ENCODE results near the gene C10orf90. TPM values are rescaled to one million over a fixed set of nuclear protein-coding genes. Genes with fewer than 3 reads are reported as not detected.

C10orf90 gene
- total and polyA plus RNA-seq, 7 donors, result 0.01 to 0.39 (median 0.07) TPM; not detected in 4

DNA sequence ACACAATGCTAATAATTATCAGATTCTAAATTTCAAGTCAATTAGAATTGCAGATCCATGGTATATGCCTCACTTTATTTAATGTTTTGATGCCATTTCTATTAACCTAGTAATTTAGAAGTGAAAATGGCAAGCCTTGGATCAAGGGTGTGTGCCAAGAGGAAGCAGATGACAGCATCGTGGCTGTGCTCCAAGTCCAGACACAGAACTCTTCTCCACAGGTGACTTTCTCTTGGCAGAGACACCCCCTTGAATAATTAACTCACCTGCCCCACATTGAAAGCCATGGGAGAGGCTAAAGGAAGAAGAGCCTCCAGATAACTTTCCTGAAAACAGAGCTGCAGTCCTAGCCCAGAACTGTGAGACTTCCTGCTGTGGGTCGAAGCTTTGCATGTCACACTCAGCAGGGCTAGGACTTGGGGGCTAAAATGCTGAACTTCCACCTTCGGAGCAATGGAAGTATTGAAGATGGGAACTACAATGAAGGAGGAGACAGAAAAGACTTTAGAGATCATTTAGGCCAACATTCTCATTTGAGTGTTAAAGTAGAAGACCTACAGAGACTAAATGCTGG, 996 bp upstream of the C10orf90 start:
- no peaks in the 10 kb centered on the region for H3K36me3 ChIP-seq (ENCODE audit: insufficient read depth in 1 of 2, low read depth in 1 of 2)
- no peak for ATAC-seq
- H3K9me3 ChIP-seq, result no peaks in the 10 kb centered on the region
- no peak overlapping the region for H3K27ac ChIP-seq
- TF ChIP-seq, protein P1, sequence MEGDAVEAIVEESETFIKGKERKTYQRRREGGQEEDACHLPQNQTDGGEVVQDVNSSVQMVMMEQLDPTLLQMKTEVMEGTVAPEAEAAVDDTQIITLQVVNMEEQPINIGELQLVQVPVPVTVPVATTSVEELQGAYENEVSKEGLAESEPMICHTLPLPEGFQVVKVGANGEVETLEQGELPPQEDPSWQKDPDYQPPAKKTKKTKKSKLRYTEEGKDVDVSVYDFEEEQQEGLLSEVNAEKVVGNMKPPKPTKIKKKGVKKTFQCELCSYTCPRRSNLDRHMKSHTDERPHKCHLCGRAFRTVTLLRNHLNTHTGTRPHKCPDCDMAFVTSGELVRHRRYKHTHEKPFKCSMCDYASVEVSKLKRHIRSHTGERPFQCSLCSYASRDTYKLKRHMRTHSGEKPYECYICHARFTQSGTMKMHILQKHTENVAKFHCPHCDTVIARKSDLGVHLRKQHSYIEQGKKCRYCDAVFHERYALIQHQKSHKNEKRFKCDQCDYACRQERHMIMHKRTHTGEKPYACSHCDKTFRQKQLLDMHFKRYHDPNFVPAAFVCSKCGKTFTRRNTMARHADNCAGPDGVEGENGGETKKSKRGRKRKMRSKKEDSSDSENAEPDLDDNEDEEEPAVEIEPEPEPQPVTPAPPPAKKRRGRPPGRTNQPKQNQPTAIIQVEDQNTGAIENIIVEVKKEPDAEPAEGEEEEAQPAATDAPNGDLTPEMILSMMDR (IDR thresholded peaks at IDR 0.05), result no peak
- H3K4me1 ChIP-seq, result no peaks in the 10 kb centered on the region
- 75 to 82% (median 77%) methylated on average over 3 of the region's 3 CpGs for WGBS, 3 donors
- no peak for DNase-seq
- no peaks in the 10 kb centered on the region for H3K27me3 ChIP-seq (ENCODE audit: insufficient read depth in 3 of 3, low read length in 2 of 3)
- intact Hi-C loops (cut with DNase I), result no loop called here
- H3K4me3 ChIP-seq, result no peak overlapping the region

DNA sequence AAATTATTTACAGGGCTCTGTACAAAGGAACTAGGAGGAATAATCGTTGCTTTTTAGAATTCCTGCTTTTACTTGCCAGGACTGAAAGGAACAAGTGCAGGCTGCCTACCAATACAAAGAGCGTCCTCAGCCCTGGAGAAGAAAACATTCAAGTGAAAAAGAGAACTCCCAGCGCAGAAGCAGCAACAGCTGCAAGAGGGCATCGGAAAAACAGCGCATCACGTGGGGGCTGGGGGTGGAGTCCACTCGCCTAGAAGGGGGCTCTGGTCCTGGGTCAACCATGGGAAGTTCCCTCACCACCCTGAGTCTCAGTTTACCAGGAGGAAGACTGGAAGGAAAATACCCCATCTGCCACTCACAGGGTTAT, 385 bp upstream of the C10orf90 start:
- intact Hi-C loops (cut with DNase I), result no loop called here
- no peaks in the 10 kb centered on the region for H3K9me3 ChIP-seq
- no peak for ATAC-seq
- DNase-seq, result no peak
- no peaks in the 10 kb centered on the region for H3K27me3 ChIP-seq (ENCODE audit: insufficient read depth in 3 of 3, low read length in 2 of 3)
- WGBS, 3 donors, result 11 to 24% (median 22%) methylated on average over 7 of the region's 7 CpGs
- H3K4me3 ChIP-seq, result no peak overlapping the region
- H3K27ac ChIP-seq, result no peak overlapping the region
- H3K36me3 ChIP-seq (ENCODE audit: insufficient read depth in 1 of 2, low read depth in 1 of 2), result no peaks in the 10 kb centered on the region
- no peaks in the 10 kb centered on the region for H3K4me1 ChIP-seq
- TF ChIP-seq, protein P1 (IDR thresholded peaks at IDR 0.05), result no peak

GRCh38 chr10:126669168-126669567, 1.3 kb downstream of the C10orf90 start:
- intact Hi-C loops (cut with DNase I), result no loop called here

DNA sequence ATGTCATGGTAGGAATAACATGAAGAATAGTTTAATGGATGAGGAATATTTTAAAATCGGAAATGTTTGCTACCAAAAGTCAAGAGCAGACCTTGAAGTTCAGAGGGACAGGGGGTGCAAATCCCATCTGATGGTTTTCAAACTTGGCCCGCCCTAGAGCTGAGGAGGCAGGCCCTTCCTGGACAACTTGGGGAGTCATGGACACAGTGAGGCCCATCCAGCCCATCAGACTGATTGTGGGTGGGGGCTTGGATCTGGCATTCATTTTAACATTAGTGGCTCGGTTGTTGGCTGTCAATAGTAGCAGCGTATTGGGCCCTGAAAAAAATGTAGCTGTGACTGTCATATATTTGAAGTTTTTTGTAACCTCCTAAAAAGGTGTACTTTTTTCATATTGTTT, 2.0 kb downstream of the C10orf90 start:
- Histone ChIP-seq H3K27ac (no peak overlapping the region), H3K36me3 (ENCODE audit: insufficient read depth in 1 of 2, low read depth in 1 of 2) (no peaks in the 10 kb centered on the region), H3K4me3 (no peak overlapping the region), H3K9me3 (no peaks in the 10 kb centered on the region), H3K4me1 (no peaks in the 10 kb centered on the region), H3K27me3 (ENCODE audit: insufficient read depth in 3 of 3, low read length in 2 of 3) (no peaks in the 10 kb centered on the region)
- intact Hi-C loops (cut with DNase I), result no loop called here
- WGBS, 3 donors, result 93 to 98% (median 97%) methylated on average over 4 of the region's 4 CpGs
- ATAC-seq (no peak), DNase-seq (no peak)
- TF ChIP-seq, protein P1 (IDR thresholded peaks at IDR 0.05), result no peak

More at GRCh38 chr10:126669168-126669567, 1.3 kb downstream of the C10orf90 start:
- H3K4me1 ChIP-seq, result no peaks in the 10 kb centered on the region
- 52 to 89% (median 61%) methylated on average over 3 of the region's 3 CpGs for WGBS, 3 donors
- no peak overlapping the region for H3K27ac ChIP-seq
- H3K27me3 ChIP-seq (ENCODE audit: insufficient read depth in 3 of 3, low read length in 2 of 3), result no peaks in the 10 kb centered on the region
- ATAC-seq (no peak), DNase-seq (no peak)
- TF ChIP-seq, protein P1 (IDR thresholded peaks at IDR 0.05), result no peak
- no peaks in the 10 kb centered on the region for H3K36me3 ChIP-seq (ENCODE audit: insufficient read depth in 1 of 2, low read depth in 1 of 2)
- H3K4me3 ChIP-seq, result no peak overlapping the region
- H3K9me3 ChIP-seq, result no peaks in the 10 kb centered on the region

DNA sequence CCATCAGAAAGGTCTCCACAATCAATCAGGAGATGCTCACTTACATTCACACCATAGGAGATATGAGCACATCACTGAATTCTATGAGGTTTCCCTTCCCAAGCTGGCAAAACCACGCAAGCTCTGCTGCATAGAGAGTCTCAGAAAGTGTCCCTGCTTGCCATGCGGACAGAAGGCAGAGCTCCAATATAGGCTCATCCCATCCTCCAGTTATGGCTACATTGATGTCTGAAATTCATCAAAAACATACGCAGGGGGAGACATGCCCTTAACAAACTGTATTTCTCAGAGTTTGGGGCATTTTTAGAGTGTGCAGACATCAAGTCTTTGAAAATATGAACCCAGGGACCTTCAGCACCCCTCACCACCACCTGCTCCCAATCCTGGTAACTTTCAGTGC, 2.9 kb downstream of the C10orf90 start:
- Histone ChIP-seq H3K27me3 (ENCODE audit: insufficient read depth in 3 of 3, low read length in 2 of 3) (no peaks in the 10 kb centered on the region), H3K9me3 (no peaks in the 10 kb centered on the region), H3K4me3 (no peak overlapping the region), H3K4me1 (no peaks in the 10 kb centered on the region), H3K27ac (no peak overlapping the region), H3K36me3 (ENCODE audit: insufficient read depth in 1 of 2, low read depth in 1 of 2) (no peaks in the 10 kb centered on the region)
- TF ChIP-seq, protein P1 (IDR thresholded peaks at IDR 0.05), result no peak
- 89 to 96% (median 94%) methylated on average over 3 of the region's 3 CpGs for WGBS, 3 donors
- ATAC-seq (no peak), DNase-seq (no peak)
- intact Hi-C loops (cut with DNase I), result no loop called here

Measured in psoas muscle (tissue), 8 donors.